ENCODE measurements around the gene ALPL. TPM values are rescaled to one million over a fixed set of nuclear protein-coding genes. Genes with fewer than 3 reads are reported as not detected.
A peak's percentile ranks its signal among the peaks of the same experiment; 100 is the strongest.

The ALPL gene
- total RNA-seq, 1 experiment from 2014 or later = 4.8 TPM

DNA sequence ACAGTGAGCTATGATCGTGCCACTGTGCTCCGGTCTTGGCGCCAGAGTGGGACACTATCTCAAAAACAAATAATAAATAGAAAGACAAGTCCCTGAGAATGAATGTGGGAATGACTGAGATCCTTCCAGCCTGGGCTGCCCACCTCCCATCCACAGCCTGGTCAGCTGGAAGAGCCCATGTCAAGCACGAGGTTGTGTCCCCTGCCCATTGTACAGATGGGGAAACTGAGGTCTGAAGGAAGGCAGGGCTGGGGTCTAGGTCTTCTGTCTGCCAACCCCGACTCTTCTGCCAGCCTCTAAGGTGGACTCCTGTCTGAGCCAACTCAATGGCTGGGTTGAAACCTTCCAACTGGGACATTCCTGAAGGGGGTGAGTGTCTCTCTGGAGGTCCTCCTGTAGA is 80.4 kb downstream of the ALPL start:
- intact Hi-C loops (cut with micrococcal nuclease; ENCODE audit: unreplicated experiment) = loop anchor here (5.0 to 10.0 kb wide), 2 partner anchors 217 to 335 kb away; no protein-coding TSS in a partner anchor
- CTCF ChIA-PET = no interaction called here
- Histone ChIP-seq H3K4me1 (ENCODE audit: insufficient read depth, low read length, poor library complexity, severe bottlenecking) (peaks cover 49% of the 10 kb centered on the region), H3K27ac (ENCODE audit: low read depth, low read length, poor library complexity, severe bottlenecking) (peak overlapping the region; percentile 73), H3K9me3 (ENCODE audit: low read depth, low read length, poor library complexity, severe bottlenecking) (no peaks in the 10 kb centered on the region), H3K27me3 (replicated peaks; ENCODE audit: insufficient read depth, low read depth, low read length, poor library complexity) (no peaks in the 10 kb centered on the region), H3K4me3 (ENCODE audit: low read depth, low read length, poor library complexity, severe bottlenecking) (no peak overlapping the region), H3K36me3 (ENCODE audit: insufficient read depth, low read length, poor library complexity, severe bottlenecking) (no peaks in the 10 kb centered on the region)
- no TSS peak for BruUV-seq (replicated peaks)
- TF ChIP-seq, protein P1, sequence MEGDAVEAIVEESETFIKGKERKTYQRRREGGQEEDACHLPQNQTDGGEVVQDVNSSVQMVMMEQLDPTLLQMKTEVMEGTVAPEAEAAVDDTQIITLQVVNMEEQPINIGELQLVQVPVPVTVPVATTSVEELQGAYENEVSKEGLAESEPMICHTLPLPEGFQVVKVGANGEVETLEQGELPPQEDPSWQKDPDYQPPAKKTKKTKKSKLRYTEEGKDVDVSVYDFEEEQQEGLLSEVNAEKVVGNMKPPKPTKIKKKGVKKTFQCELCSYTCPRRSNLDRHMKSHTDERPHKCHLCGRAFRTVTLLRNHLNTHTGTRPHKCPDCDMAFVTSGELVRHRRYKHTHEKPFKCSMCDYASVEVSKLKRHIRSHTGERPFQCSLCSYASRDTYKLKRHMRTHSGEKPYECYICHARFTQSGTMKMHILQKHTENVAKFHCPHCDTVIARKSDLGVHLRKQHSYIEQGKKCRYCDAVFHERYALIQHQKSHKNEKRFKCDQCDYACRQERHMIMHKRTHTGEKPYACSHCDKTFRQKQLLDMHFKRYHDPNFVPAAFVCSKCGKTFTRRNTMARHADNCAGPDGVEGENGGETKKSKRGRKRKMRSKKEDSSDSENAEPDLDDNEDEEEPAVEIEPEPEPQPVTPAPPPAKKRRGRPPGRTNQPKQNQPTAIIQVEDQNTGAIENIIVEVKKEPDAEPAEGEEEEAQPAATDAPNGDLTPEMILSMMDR (conservative IDR thresholded peaks at IDR 0.05; ENCODE audit: low read depth, low read length) = no peak
- TF ChIP-seq EZH2 (IDR thresholded peaks at IDR 0.05; ENCODE audit: borderline replicate concordance, low read depth, low read length, poor library complexity, severe bottlenecking) = no peak
- no peak for DNase-seq (ENCODE audit: low spot score)
- POLR2A ChIA-PET (ENCODE audit: low non-redundant PET) = interaction anchor here (0.6 kb wide), 1 partner anchor 91 kb away, joined by 13 read pairs; no protein-coding TSS in a partner anchor

DNA sequence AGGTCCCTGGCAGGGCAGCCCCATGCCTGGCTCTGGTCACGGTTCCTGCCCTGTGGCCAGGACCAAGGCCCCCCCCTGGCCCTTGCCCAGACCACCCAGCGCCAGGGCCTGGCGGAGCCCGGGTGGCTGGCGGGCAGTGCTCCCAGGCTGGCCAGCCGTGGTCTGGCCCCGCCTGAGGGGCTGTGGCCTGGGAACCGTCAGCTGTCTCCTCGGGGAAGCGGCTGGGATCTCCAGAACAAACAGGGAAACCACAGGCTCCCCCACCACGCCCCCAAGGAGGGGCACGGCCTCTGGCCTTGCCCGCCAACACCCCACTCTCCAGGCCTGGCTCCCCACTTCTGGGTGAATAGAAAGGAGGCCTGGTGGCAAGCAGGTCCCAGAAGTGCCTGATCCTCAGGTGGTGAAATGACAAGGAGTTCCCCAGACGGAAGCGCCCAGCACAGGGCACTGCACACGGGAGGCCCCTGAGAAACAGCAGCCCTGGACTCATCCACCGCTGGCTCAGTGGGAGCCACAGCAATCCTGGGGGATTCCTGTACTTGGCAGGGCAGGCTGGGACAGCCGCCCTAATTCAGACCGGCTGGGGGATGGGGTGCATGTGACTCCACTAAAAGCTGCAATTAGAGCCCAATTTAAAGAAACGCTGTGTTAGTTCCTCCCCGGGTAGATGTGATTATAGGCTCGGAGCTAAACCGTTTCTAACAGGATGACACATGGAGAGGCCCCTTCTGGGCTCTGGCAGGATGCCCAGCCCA is 81.1 kb downstream of the ALPL start:
- Histone ChIP-seq H3K36me3 (ENCODE audit: insufficient read depth, low read length, poor library complexity, severe bottlenecking) (no peaks in the 10 kb centered on the region), H3K4me1 (ENCODE audit: insufficient read depth, low read length, poor library complexity, severe bottlenecking) (peaks cover 46% of the 10 kb centered on the region), H3K27ac (ENCODE audit: low read depth, low read length, poor library complexity, severe bottlenecking) (peak overlapping the region; percentile 73), H3K27me3 (replicated peaks; ENCODE audit: insufficient read depth, low read depth, low read length, poor library complexity) (no peaks in the 10 kb centered on the region), H3K9me3 (ENCODE audit: low read depth, low read length, poor library complexity, severe bottlenecking) (no peaks in the 10 kb centered on the region), H3K4me3 (ENCODE audit: low read depth, low read length, poor library complexity, severe bottlenecking) (no peak overlapping the region)
- TF ChIP-seq, protein P1 (conservative IDR thresholded peaks at IDR 0.05; ENCODE audit: low read depth, low read length) = no peak
- no peak for TF ChIP-seq EZH2 (IDR thresholded peaks at IDR 0.05; ENCODE audit: borderline replicate concordance, low read depth, low read length, poor library complexity, severe bottlenecking)
- no TSS peak for BruUV-seq (replicated peaks)
- intact Hi-C loops (cut with micrococcal nuclease; ENCODE audit: unreplicated experiment) = loop anchor here (5.0 to 10.0 kb wide), 2 partner anchors 218 to 336 kb away; no protein-coding TSS in a partner anchor
- CTCF ChIA-PET = no interaction called here
- POLR2A ChIA-PET (ENCODE audit: low non-redundant PET) = interaction anchor here (0.6 kb wide), 1 partner anchor 92 kb away, joined by 13 read pairs; no protein-coding TSS in a partner anchor
- DNase-seq (ENCODE audit: low spot score) = peak; percentile 85

DNA sequence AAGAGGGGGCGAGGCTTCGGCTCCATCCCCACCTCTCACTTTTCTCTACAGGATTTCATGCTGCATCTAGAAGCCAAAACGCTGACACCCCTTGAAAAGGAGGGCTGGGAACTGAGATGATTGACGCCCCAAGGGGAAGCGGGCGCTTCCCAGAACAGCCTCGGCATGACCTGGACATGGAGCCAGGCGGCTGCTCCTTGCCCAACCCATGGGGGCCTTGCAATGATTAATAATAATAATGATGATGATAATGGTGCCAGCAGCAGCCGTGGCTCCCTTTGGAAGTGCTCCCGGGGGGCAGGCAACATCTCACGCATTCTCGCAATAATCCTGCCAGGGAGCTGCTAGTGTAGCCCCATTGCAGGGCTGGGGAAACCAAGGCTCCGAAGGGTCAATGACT is 81.7 kb downstream of the ALPL start:
- intact Hi-C loops (cut with micrococcal nuclease; ENCODE audit: unreplicated experiment) = loop anchor here (5.0 to 10.0 kb wide), 2 partner anchors 219 to 336 kb away; no protein-coding TSS in a partner anchor

More for the DNA sequence above, 81.7 kb downstream of the ALPL start:
- no peaks in the 10 kb centered on the region for H3K9me3 ChIP-seq (ENCODE audit: low read depth, low read length, poor library complexity, severe bottlenecking)
- no peaks in the 10 kb centered on the region for H3K36me3 ChIP-seq (ENCODE audit: insufficient read depth, low read length, poor library complexity, severe bottlenecking)
- CTCF ChIA-PET = no interaction called here
- H3K4me1 ChIP-seq (ENCODE audit: insufficient read depth, low read length, poor library complexity, severe bottlenecking) = peaks cover 40% of the 10 kb centered on the region
- no peak for TF ChIP-seq EZH2 (IDR thresholded peaks at IDR 0.05; ENCODE audit: borderline replicate concordance, low read depth, low read length, poor library complexity, severe bottlenecking)
- TF ChIP-seq, protein P1 (conservative IDR thresholded peaks at IDR 0.05; ENCODE audit: low read depth, low read length) = no peak
- H3K27me3 ChIP-seq (replicated peaks; ENCODE audit: insufficient read depth, low read depth, low read length, poor library complexity) = no peaks in the 10 kb centered on the region
- POLR2A ChIA-PET (ENCODE audit: low non-redundant PET) = no interaction called here
- H3K27ac ChIP-seq (ENCODE audit: low read depth, low read length, poor library complexity, severe bottlenecking) = no peak overlapping the region
- BruUV-seq (replicated peaks) = no TSS peak
- no peak overlapping the region for H3K4me3 ChIP-seq (ENCODE audit: low read depth, low read length, poor library complexity, severe bottlenecking)
- peak; percentile 42 for DNase-seq (ENCODE audit: low spot score)
